ENCODE results near the gene GH2. TPM values are rescaled to one million over a fixed set of nuclear protein-coding genes. Genes with fewer than 3 reads are reported as not detected.
"Not testable (repeated sequence)": the region's sequence is repeated elsewhere in the genome, so short reads cannot be mapped to it uniquely, and the experiment has no call there.

The GH2 gene
- total RNA-seq, 1 experiment from 2014 or later, result not detected

- H3K9me3 ChIP-seq (ENCODE audit: low read length); H3K9me2 ChIP-seq (replicated peaks; ENCODE audit: low read length); H3K27ac ChIP-seq (ENCODE audit: low read length); BruUV-seq (replicated peaks); ATAC-seq; H3K36me3 ChIP-seq (ENCODE audit: low read depth, low read length); H3K4me1 ChIP-seq (ENCODE audit: insufficient read depth, low read length); H4K20me1 ChIP-seq (ENCODE audit: low read length); H3K27me3 ChIP-seq (ENCODE audit: low read length); H3K9ac ChIP-seq (ENCODE audit: low read length); CTCF ChIA-PET; POLR2A ChIA-PET (ENCODE audit: unreplicated experiment); H2AFZ ChIP-seq (ENCODE audit: low read length); H3K4me2 ChIP-seq (ENCODE audit: low read length); H3F3A ChIP-seq (ENCODE audit: low read length, unreplicated experiment); intact Hi-C loops (cut with micrococcal nuclease); H3K4me3 ChIP-seq (ENCODE audit: low read length); H3K79me2 ChIP-seq (ENCODE audit: low read length); DNase-seq: not testable (repeated sequence)
Measured at GRCh38 chr17:63894021-63894420, 12.3 kb upstream of the GH2 start.

GRCh38 chr17:63892316-63893037 is 10.7 kb upstream of the GH2 start:
- H3K27ac ChIP-seq (ENCODE audit: low read length); intact Hi-C loops (cut with micrococcal nuclease); H4K20me1 ChIP-seq (ENCODE audit: low read length); H3K9me2 ChIP-seq (replicated peaks; ENCODE audit: low read length); H3K9ac ChIP-seq (ENCODE audit: low read length); CTCF ChIA-PET; BruUV-seq (replicated peaks); POLR2A ChIA-PET (ENCODE audit: unreplicated experiment); H3K36me3 ChIP-seq (ENCODE audit: low read depth, low read length); H3K27me3 ChIP-seq (ENCODE audit: low read length); H3K4me3 ChIP-seq (ENCODE audit: low read length); H3K4me1 ChIP-seq (ENCODE audit: insufficient read depth, low read length); DNase-seq; H3K9me3 ChIP-seq (ENCODE audit: low read length); H3F3A ChIP-seq (ENCODE audit: low read length, unreplicated experiment); H2AFZ ChIP-seq (ENCODE audit: low read length); ATAC-seq; H3K79me2 ChIP-seq (ENCODE audit: low read length); H3K4me2 ChIP-seq (ENCODE audit: low read length): not testable (repeated sequence)

GRCh38 chr17:63889026-63889848 is 7.5 kb upstream of the GH2 start:
- H3K4me1 ChIP-seq (ENCODE audit: insufficient read depth, low read length); H3K27ac ChIP-seq (ENCODE audit: low read length); BruUV-seq (replicated peaks); POLR2A ChIA-PET (ENCODE audit: unreplicated experiment); H3K4me3 ChIP-seq (ENCODE audit: low read length); H3K9me2 ChIP-seq (replicated peaks; ENCODE audit: low read length); H3K27me3 ChIP-seq (ENCODE audit: low read length); H3K79me2 ChIP-seq (ENCODE audit: low read length); H3K9ac ChIP-seq (ENCODE audit: low read length); H3K36me3 ChIP-seq (ENCODE audit: low read depth, low read length); H3K9me3 ChIP-seq (ENCODE audit: low read length); H4K20me1 ChIP-seq (ENCODE audit: low read length); intact Hi-C loops (cut with micrococcal nuclease); H3F3A ChIP-seq (ENCODE audit: low read length, unreplicated experiment): not testable (repeated sequence)
- Histone ChIP-seq H3K4me2 (ENCODE audit: low read length) (peak overlapping the region; percentile 40; the same call in 1 of the 2 replicates), H2AFZ (ENCODE audit: low read length) (peak overlapping the region; percentile 29; the same call in 1 of the 2 replicates)
- CTCF ChIA-PET, result interaction anchor here (0.6 to 1.0 kb wide), 3 partner anchors 23 to 337 kb away, joined by 3 to 5 read pairs (median 3); partner anchors contain the start of gene GH1
- peak; percentile 41 for TF ChIP-seq CTCF (conservative IDR thresholded peaks at IDR 0.05; ENCODE audit: low read depth, low read length)
- DNase-seq (peak; percentile 50), ATAC-seq (peak; percentile 88)

- H3F3A ChIP-seq (ENCODE audit: low read length, unreplicated experiment); CTCF ChIA-PET; DNase-seq; H3K4me1 ChIP-seq (ENCODE audit: insufficient read depth, low read length); H3K4me3 ChIP-seq (ENCODE audit: low read length); H4K20me1 ChIP-seq (ENCODE audit: low read length); POLR2A ChIA-PET (ENCODE audit: unreplicated experiment); H2AFZ ChIP-seq (ENCODE audit: low read length); intact Hi-C loops (cut with micrococcal nuclease); H3K9me2 ChIP-seq (replicated peaks; ENCODE audit: low read length); H3K79me2 ChIP-seq (ENCODE audit: low read length); H3K27ac ChIP-seq (ENCODE audit: low read length); BruUV-seq (replicated peaks); H3K9ac ChIP-seq (ENCODE audit: low read length); H3K4me2 ChIP-seq (ENCODE audit: low read length); H3K36me3 ChIP-seq (ENCODE audit: low read depth, low read length); H3K9me3 ChIP-seq (ENCODE audit: low read length); H3K27me3 ChIP-seq (ENCODE audit: low read length); ATAC-seq: not testable (repeated sequence)
Measured at GRCh38 chr17:63885119-63885518, 3.4 kb upstream of the GH2 start.

GRCh38 chr17:63882626-63883126 is 932 bp upstream of the GH2 start:
- H3K9me2 ChIP-seq (replicated peaks; ENCODE audit: low read length); POLR2A ChIA-PET (ENCODE audit: unreplicated experiment); H4K20me1 ChIP-seq (ENCODE audit: low read length); H3K9me3 ChIP-seq (ENCODE audit: low read length); DNase-seq; H3F3A ChIP-seq (ENCODE audit: low read length, unreplicated experiment); H2AFZ ChIP-seq (ENCODE audit: low read length); H3K36me3 ChIP-seq (ENCODE audit: low read depth, low read length); H3K9ac ChIP-seq (ENCODE audit: low read length); H3K4me1 ChIP-seq (ENCODE audit: insufficient read depth, low read length); H3K4me2 ChIP-seq (ENCODE audit: low read length); H3K79me2 ChIP-seq (ENCODE audit: low read length); intact Hi-C loops (cut with micrococcal nuclease); H3K27ac ChIP-seq (ENCODE audit: low read length); ATAC-seq; H3K27me3 ChIP-seq (ENCODE audit: low read length); H3K4me3 ChIP-seq (ENCODE audit: low read length); BruUV-seq (replicated peaks): not testable (repeated sequence)
- CTCF ChIA-PET, result interaction anchor here (0.6 kb wide), 1 partner anchor 399 kb away, joined by 8 read pairs; no protein-coding TSS in a partner anchor
